Measurements from ENCODE around the gene SH3RF3.

SH3RF3 gene

GRCh38 chr2:109353806-109354745 is 225.1 kb downstream of the SH3RF3 start:
- DNase-seq (ENCODE audit: low read depth), result no peak

- no peak for DNase-seq (ENCODE audit: low read depth)
These were observed 226.3 kb downstream of the SH3RF3 start for GRCh38 chr2:109355192-109355843.

GRCh38 chr2:109356324-109357035 is 227.5 kb downstream of the SH3RF3 start:
- DNase-seq (ENCODE audit: low read depth), result no peak

GRCh38 chr2:109364217-109364616 is 235.2 kb downstream of the SH3RF3 start:
- DNase-seq (ENCODE audit: low read depth), result no peak

- no peak for DNase-seq (ENCODE audit: low read depth)
These were observed 236.1 kb downstream of the SH3RF3 start for GRCh38 chr2:109365131-109365530.

- DNase-seq (ENCODE audit: low read depth), result no peak
These were observed 238.7 kb downstream of the SH3RF3 start for GRCh38 chr2:109367683-109368082.

- no peak for DNase-seq (ENCODE audit: low read depth)
These were observed 239.8 kb downstream of the SH3RF3 start for GRCh38 chr2:109368798-109369197.

- no peak for DNase-seq (ENCODE audit: low read depth)
These were observed 240.7 kb downstream of the SH3RF3 start for GRCh38 chr2:109369671-109370191.

- no peak for DNase-seq (ENCODE audit: low read depth)
These were observed 241.5 kb downstream of the SH3RF3 start for GRCh38 chr2:109370399-109371035.

GRCh38 chr2:109371481-109372170 is 242.6 kb downstream of the SH3RF3 start:
- DNase-seq (ENCODE audit: low read depth), result no peak

GRCh38 chr2:109372171-109372568 is 243.2 kb downstream of the SH3RF3 start:
- DNase-seq (ENCODE audit: low read depth), result no peak

GRCh38 chr2:109372614-109373013 is 243.6 kb downstream of the SH3RF3 start:
- no peak for DNase-seq (ENCODE audit: low read depth)

- DNase-seq (ENCODE audit: low read depth), result no peak
These were observed 245.0 kb downstream of the SH3RF3 start for GRCh38 chr2:109373791-109374547.

- no peak for DNase-seq (ENCODE audit: low read depth)
These were observed 245.6 kb downstream of the SH3RF3 start for GRCh38 chr2:109374548-109375130.

- DNase-seq (ENCODE audit: low read depth), result no peak
These were observed 246.1 kb downstream of the SH3RF3 start for GRCh38 chr2:109375131-109375561.

- DNase-seq (ENCODE audit: low read depth), result no peak
These were observed 246.7 kb downstream of the SH3RF3 start for GRCh38 chr2:109375656-109376055.

GRCh38 chr2:109376115-109376514 is 247.1 kb downstream of the SH3RF3 start:
- DNase-seq (ENCODE audit: low read depth), result no peak

- no peak for DNase-seq (ENCODE audit: low read depth)
These were observed 247.9 kb downstream of the SH3RF3 start for GRCh38 chr2:109376796-109377495.

- no peak for DNase-seq (ENCODE audit: low read depth)
These were observed 249.0 kb downstream of the SH3RF3 start for GRCh38 chr2:109377976-109378375.
